Measurements from ENCODE around the gene METTL21C.

Gene METTL21C

GRCh38 chr13:102648046-102648445, 46.8 kb downstream of the METTL21C start:
- Histone ChIP-seq H3K27me3 (ENCODE audit: control insufficient read depth in 1 of 2, insufficient read depth in 2 of 2, low read length in 2 of 2) (no peaks in the 10 kb centered on the region), H3K4me3 (ENCODE audit: low read depth in 1 of 2, low read length in 2 of 2) (no peak overlapping the region), H3K36me3 (ENCODE audit: control insufficient read depth in 1 of 2, insufficient read depth in 2 of 2, low read length in 2 of 2) (peaks cover 30 to 68% of the 10 kb centered on the region in 2 donors), H3K27ac (ENCODE audit: low read depth, low read length) (no peak overlapping the region), H3K9ac (ENCODE audit: low read depth in 1 of 2, low read length in 2 of 2) (no peak overlapping the region), H3K9me3 (ENCODE audit: control insufficient read depth in 1 of 2, low read length in 2 of 2) (no peaks in the 10 kb centered on the region), H3K4me1 (ENCODE audit: control insufficient read depth in 1 of 2, insufficient read depth in 2 of 2, low read length in 2 of 2) (no peaks in the 10 kb centered on the region)

GRCh38 chr13:102645701-102646100, 49.1 kb downstream of the METTL21C start:
- Histone ChIP-seq H3K27ac (ENCODE audit: low read depth, low read length) (no peak overlapping the region), H3K27me3 (ENCODE audit: control insufficient read depth in 1 of 2, insufficient read depth in 2 of 2, low read length in 2 of 2) (no peaks in the 10 kb centered on the region), H3K9ac (ENCODE audit: low read depth in 1 of 2, low read length in 2 of 2) (no peak overlapping the region), H3K36me3 (ENCODE audit: control insufficient read depth in 1 of 2, insufficient read depth in 2 of 2, low read length in 2 of 2) (peaks cover 31 to 89% of the 10 kb centered on the region in 2 donors), H3K4me1 (ENCODE audit: control insufficient read depth in 1 of 2, insufficient read depth in 2 of 2, low read length in 2 of 2) (no peaks in the 10 kb centered on the region), H3K9me3 (ENCODE audit: control insufficient read depth in 1 of 2, low read length in 2 of 2) (no peaks in the 10 kb centered on the region), H3K4me3 (ENCODE audit: low read depth in 1 of 2, low read length in 2 of 2) (no peak overlapping the region)

GRCh38 chr13:102643656-102644055, 51.2 kb downstream of the METTL21C start:
- Histone ChIP-seq H3K36me3 (ENCODE audit: control insufficient read depth in 1 of 2, insufficient read depth in 2 of 2, low read length in 2 of 2) (peaks cover 26 to 86% of the 10 kb centered on the region in 2 donors), H3K27ac (ENCODE audit: low read depth, low read length) (no peak overlapping the region), H3K9ac (ENCODE audit: low read depth in 1 of 2, low read length in 2 of 2) (no peak overlapping the region)

GRCh38 chr13:102642475-102642874, 52.4 kb downstream of the METTL21C start:
- Histone ChIP-seq H3K36me3 (ENCODE audit: control insufficient read depth in 1 of 2, insufficient read depth in 2 of 2, low read length in 2 of 2) (peaks cover 33 to 86% of the 10 kb centered on the region in 2 donors), H3K4me1 (ENCODE audit: control insufficient read depth in 1 of 2, insufficient read depth in 2 of 2, low read length in 2 of 2) (no peaks in the 10 kb centered on the region), H3K9me3 (ENCODE audit: control insufficient read depth in 1 of 2, low read length in 2 of 2) (no peaks in the 10 kb centered on the region), H3K9ac (ENCODE audit: low read depth in 1 of 2, low read length in 2 of 2) (no peak overlapping the region), H3K27ac (ENCODE audit: low read depth, low read length) (no peak overlapping the region), H3K4me3 (ENCODE audit: low read depth in 1 of 2, low read length in 2 of 2) (no peak overlapping the region), H3K27me3 (ENCODE audit: control insufficient read depth in 1 of 2, insufficient read depth in 2 of 2, low read length in 2 of 2) (no peaks in the 10 kb centered on the region)

More at GRCh38 chr13:102643656-102644055, 51.2 kb downstream of the METTL21C start:
- no peaks in the 10 kb centered on the region for H3K27me3 ChIP-seq (ENCODE audit: control insufficient read depth in 1 of 2, insufficient read depth in 2 of 2, low read length in 2 of 2)
- no peak overlapping the region for H3K4me3 ChIP-seq (ENCODE audit: low read depth in 1 of 2, low read length in 2 of 2)
- no peaks in the 10 kb centered on the region for H3K9me3 ChIP-seq (ENCODE audit: control insufficient read depth in 1 of 2, low read length in 2 of 2)
- no peaks in the 10 kb centered on the region for H3K4me1 ChIP-seq (ENCODE audit: control insufficient read depth in 1 of 2, insufficient read depth in 2 of 2, low read length in 2 of 2)

GRCh38 chr13:102642029-102642428, 52.8 kb downstream of the METTL21C start:
- Histone ChIP-seq H3K36me3 (ENCODE audit: control insufficient read depth in 1 of 2, insufficient read depth in 2 of 2, low read length in 2 of 2) (peaks cover 31 to 86% of the 10 kb centered on the region in 2 donors), H3K4me1 (ENCODE audit: control insufficient read depth in 1 of 2, insufficient read depth in 2 of 2, low read length in 2 of 2) (no peaks in the 10 kb centered on the region), H3K4me3 (ENCODE audit: low read depth in 1 of 2, low read length in 2 of 2) (no peak overlapping the region), H3K27ac (ENCODE audit: low read depth, low read length) (no peak overlapping the region), H3K9me3 (ENCODE audit: control insufficient read depth in 1 of 2, low read length in 2 of 2) (no peaks in the 10 kb centered on the region), H3K9ac (ENCODE audit: low read depth in 1 of 2, low read length in 2 of 2) (no peak overlapping the region), H3K27me3 (ENCODE audit: control insufficient read depth in 1 of 2, insufficient read depth in 2 of 2, low read length in 2 of 2) (no peaks in the 10 kb centered on the region)

- Histone ChIP-seq H3K4me1 (ENCODE audit: control insufficient read depth in 1 of 2, insufficient read depth in 2 of 2, low read length in 2 of 2) (no peaks in the 10 kb centered on the region), H3K9me3 (ENCODE audit: control insufficient read depth in 1 of 2, low read length in 2 of 2) (no peaks in the 10 kb centered on the region), H3K9ac (ENCODE audit: low read depth in 1 of 2, low read length in 2 of 2) (no peak overlapping the region), H3K4me3 (ENCODE audit: low read depth in 1 of 2, low read length in 2 of 2) (no peak overlapping the region), H3K36me3 (ENCODE audit: control insufficient read depth in 1 of 2, insufficient read depth in 2 of 2, low read length in 2 of 2) (peaks cover 34 to 90% of the 10 kb centered on the region in 2 donors), H3K27me3 (ENCODE audit: control insufficient read depth in 1 of 2, insufficient read depth in 2 of 2, low read length in 2 of 2) (no peaks in the 10 kb centered on the region), H3K27ac (ENCODE audit: low read depth, low read length) (no peak overlapping the region)
These were observed 56.1 kb downstream of the METTL21C start for GRCh38 chr13:102638741-102639140.

Measured in duodenal mucosa (tissue), 2 donors.